ENCODE results near the gene IER3IP1. TPM values are rescaled to one million over a fixed set of nuclear protein-coding genes. Genes with fewer than 3 reads are reported as not detected.
"Not testable (repeated sequence)": the region's sequence is repeated elsewhere in the genome, so short reads cannot be mapped to it uniquely, and the experiment has no call there.

Gene IER3IP1
- 28.2 and 38.5 TPM in 2 replicates for total RNA-seq (2014; rRNA removed; shearing (Covaris generic))

DNA sequence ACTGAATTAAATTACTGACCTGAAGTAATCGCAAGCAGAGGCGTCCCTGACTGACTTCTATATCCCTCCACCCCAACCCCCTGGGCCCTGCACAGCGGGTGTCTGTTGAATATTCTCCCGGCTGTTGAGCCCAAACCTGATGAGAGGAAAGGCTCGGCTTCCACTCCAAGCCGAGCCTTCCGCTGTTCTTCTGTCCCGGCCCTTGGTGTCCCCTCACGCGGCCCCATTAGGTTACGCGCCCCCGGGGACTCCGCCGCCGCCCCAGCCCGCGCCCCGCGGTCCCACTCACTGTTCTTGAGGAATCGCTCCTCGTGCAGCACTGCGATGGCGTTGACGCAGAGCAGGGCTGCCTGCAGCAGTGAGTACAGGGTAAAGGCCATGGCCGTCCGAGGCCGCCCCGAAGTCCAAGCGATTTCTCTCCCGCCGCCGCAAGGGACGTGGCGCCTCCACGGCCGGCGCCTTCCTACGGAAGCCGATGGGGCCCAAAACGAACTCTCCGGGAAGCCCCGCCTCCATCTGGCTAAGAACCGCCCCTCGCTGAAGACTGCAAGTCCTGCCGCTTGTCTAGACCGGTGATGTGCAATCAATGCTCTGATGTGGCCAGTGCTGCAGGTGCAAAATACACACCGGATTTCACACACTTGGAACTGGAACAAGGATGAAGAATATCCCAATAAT is at the start of gene IER3IP1:
TSS of gene IER3IP1 (minus strand) at position 467 of the 678 bp plus-strand sequence. CDS start at position 380, 87 bp downstream.
- DNase-seq (ENCODE audit: low read depth) = peak; percentile 85

- peak; percentile 29 for DNase-seq (ENCODE audit: low read depth)
Measured at GRCh38 chr18:47215554-47216138, 39.5 kb upstream of the IER3IP1 start.

DNA sequence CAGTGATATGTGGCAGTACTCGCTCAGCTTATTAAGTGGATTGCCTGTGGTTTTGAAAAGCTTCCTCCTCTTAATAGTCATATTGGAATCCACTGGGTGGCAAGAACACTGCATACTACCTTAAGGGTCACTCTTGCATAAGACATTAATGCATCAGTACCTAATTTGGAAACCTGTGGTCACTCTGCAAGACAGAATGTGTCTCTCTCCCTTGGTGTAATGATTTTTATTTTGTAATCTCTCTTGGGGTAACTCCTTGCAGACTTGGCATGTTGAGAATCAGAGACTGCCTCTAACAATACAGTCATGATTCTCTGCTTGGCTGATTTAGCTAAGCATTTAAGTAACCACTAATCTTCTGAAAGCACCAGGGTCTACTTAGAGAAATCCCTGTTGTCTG is 33.0 kb upstream of the IER3IP1 start:
- no peak for DNase-seq (ENCODE audit: low read depth)

DNA sequence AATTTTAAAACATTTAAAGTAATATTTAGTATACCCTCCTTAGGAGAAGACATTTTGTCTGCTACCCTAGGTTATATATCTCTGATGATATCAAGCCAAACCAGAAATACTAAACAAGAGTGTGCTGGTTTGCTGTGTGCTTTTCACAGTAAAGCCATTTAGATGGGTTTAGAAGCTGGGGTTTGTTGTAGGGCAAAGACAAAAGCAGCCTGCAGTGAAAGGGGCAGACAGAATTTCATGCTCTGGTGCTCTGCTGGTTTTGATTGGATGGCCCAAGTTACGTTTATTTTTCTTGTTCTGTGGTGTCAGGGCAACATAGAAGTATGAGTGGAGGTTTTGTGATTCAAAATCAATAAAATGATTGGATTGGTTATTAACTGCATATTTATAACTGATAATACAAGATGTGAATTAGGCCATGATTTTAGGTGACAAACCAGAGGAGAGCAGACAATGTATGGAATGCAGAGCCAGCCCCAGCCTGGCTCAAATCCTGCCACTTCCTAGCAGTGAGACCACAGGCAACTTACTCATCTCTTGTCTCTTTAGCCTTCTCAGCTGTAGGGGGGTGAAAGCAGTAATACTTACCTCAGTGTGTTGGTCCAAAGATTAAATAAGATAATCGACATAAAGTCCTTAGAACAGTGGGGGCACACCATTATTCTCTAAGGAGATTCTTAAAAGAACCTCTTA is 30.9 kb upstream of the IER3IP1 start:
- peak; percentile 6 for DNase-seq (ENCODE audit: low read depth)

DNA sequence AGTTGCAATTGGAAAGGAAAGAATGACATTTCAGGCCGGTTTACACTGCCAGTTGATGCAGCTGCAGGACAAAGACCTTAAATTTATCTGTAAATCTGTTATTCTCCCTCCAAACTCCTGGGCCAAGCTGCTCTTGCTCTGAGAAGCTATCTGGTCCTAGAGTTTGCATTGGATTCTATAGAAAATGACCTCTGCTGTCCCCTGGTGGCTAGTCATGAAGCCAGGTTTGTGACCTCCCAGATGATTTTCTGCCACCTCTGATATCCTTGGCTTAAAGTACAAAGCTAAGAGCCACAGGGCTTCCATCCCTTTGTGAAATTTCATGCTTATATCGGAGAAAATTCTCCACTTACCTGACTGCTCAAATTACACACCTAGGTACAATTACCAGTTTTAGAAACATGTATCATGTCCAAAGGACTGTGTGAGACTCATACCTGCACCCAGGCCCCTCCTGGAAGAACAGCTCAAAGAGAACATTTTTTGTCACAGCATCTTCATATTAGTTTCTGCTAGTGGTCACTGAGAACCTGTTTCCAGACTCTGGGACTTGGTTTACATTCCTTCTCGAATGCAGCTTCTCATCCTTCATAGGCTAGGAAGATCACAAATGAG is 28.9 kb upstream of the IER3IP1 start:
- DNase-seq (ENCODE audit: low read depth) = peak; percentile 19

GRCh38 chr18:47203626-47204464 is 27.7 kb upstream of the IER3IP1 start:
- DNase-seq (ENCODE audit: low read depth) = no peak

GRCh38 chr18:47195961-47196360 is 19.8 kb upstream of the IER3IP1 start:
- not testable (repeated sequence) for DNase-seq (ENCODE audit: low read depth)

DNA sequence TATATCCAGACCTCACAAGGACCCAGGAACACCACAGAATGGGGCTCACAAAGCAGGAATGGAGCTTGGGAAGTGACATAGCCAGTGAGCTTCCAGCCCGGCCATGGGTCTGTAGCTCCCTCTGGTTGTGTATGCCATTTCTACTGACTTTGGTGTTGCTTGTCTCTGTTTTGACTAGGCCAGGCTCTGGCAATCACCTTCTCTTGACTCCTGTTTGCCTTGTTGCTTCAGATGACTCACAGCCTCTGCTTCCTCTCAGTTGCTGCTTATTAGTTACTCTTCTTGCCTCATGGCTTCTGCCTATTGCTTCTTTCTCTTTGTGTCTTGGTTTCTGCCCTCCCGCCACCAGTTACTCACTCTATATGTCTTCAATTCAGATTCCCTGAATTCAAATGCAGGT is 15.8 kb upstream of the IER3IP1 start:
- DNase-seq (ENCODE audit: low read depth) = peak; percentile 32

GRCh38 chr18:47187721-47188120 is 11.6 kb upstream of the IER3IP1 start:
- no peak for DNase-seq (ENCODE audit: low read depth)

DNA sequence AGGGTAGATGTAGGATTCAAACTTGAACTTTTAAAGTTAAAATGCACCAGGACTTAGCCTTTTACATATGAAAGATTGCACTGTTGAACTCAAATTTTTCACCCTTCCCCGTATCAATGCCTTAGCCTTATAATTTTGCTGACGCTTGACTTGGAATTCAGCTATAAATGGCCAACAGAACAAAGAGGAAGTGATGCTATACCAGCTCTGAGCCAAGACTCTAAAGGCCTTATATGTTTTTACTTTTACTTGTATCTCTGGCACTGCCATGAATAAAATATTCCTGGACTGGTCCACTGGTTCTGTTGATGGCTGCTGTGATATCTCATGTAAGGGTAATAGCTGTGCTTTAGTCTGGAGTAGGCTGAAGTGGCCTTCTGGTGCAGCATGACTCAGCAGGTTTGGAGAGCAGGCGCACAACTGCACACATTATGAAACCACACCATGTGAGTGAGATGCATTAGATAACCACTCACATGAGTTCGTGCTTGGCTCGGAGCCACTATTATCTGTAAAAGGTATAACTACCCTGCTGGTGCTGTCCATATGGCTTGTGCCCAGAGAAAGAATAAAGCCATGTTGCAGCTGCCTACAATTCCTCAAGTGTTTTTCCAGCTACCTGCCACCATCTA is 8.4 kb upstream of the IER3IP1 start:
- DNase-seq (ENCODE audit: low read depth) = peak; percentile 24

- DNase-seq (ENCODE audit: low read depth) = not testable (repeated sequence)
Measured at GRCh38 chr18:47182156-47182555, 6.0 kb upstream of the IER3IP1 start.

GRCh38 chr18:47180765-47181164 is 4.6 kb upstream of the IER3IP1 start:
- DNase-seq (ENCODE audit: low read depth) = no peak

DNA sequence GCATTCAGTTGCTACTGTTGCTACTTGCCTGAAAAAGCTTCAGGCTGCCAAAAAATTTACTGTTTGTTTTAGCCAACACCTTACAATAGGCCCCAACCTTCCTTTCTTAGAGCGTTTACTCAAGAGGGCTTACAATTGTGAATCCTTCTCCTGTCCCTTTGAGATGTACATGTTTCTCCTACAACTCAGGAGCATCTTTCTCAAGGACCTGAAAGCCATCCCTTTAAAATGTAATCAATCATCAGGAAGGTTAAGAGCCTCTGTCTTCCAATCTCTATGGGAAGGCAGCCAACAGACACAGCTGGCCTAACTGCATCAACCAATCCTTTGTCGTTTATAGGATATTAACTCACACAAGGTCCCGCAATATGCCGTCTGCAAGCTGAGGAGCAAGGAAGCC is 3.4 kb upstream of the IER3IP1 start:
- no peak for DNase-seq (ENCODE audit: low read depth)

DNA sequence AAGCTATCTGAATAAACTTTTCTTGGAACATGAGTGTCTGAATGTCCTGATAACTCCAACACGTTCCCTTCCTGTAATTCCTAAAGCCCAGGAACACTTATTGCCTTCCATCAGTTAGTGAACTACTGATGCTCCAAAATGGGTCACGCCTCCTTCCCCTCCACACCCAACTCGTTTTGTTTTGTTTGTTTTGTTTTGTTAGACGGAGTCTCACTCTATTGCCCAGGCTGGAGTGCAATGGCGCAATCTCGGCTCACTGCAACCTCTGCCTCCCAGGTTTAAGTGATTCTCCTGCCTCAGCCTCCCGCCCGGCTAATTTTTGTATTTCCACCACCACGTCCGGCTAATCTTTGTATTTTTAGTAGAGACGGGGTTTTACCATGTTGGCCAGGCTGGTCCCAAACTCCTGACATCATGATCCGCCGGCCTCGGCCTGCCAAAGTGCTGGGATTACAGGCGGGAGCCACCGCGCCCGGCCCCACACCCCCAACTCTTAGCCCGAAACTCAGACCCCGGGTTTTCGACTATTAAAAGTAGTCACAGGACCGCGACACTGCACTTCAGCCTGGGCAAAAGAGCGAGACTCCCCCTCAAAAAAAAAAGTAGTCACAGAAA is 774 bp downstream of the IER3IP1 start:
- peak; percentile 2 for DNase-seq (ENCODE audit: low read depth)

- no peak for DNase-seq (ENCODE audit: low read depth)
Measured at GRCh38 chr18:47174545-47175116, 1.5 kb downstream of the IER3IP1 start.

GRCh38 chr18:47172476-47172875 is 3.7 kb downstream of the IER3IP1 start:
- no peak for DNase-seq (ENCODE audit: low read depth)

- DNase-seq (ENCODE audit: low read depth) = no peak
Measured at GRCh38 chr18:47168913-47169312, 7.3 kb downstream of the IER3IP1 start.

GRCh38 chr18:47168509-47168908 is 7.7 kb downstream of the IER3IP1 start:
- DNase-seq (ENCODE audit: low read depth) = no peak

DNA sequence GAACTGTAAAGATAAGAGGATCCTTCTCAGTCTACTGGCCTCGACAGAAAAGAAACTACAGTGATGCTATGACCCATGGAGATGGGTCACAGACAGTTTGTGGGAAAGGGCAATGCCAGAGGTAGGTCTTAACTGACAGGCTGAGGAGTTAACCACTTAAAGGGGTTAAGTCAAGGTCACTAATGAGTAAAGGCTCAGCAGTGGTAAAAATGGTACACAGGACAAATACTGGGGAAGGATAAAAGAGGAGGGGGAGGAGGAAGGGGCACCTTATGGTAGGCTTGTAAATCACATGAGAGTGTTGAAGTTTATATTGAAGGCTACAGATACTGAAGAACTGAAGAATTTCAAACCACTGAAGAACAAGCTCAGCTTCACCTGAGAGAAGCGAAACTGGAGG is 9.9 kb downstream of the IER3IP1 start:
- DNase-seq (ENCODE audit: low read depth) = no peak

DNA sequence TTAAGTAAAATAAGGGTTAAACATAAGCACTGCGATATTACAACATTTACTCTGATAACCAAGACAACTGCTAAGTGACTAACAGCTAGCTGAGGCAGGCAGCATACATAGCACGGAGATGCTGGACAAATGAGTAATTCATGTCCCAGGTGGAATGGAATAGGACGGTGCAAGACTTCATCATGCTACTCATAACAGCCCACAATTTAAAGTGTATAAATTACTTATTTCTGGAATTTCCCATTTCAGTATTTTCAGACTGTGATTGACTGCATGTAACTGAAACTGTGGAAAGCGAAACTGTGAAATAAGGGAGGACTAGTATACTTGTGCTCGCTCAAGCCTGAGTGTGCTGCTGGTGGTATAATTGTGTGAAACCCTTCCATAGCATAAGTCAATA is 12.9 kb downstream of the IER3IP1 start:
- DNase-seq (ENCODE audit: low read depth) = peak; percentile 18

Measured in Daoy (cell line).